ENCODE results near the gene NHLH2. TPM values are rescaled to one million over a fixed set of nuclear protein-coding genes. Genes with fewer than 3 reads are reported as not detected.

NHLH2 gene
- total RNA-seq: not detected in 2 replicates

DNA sequence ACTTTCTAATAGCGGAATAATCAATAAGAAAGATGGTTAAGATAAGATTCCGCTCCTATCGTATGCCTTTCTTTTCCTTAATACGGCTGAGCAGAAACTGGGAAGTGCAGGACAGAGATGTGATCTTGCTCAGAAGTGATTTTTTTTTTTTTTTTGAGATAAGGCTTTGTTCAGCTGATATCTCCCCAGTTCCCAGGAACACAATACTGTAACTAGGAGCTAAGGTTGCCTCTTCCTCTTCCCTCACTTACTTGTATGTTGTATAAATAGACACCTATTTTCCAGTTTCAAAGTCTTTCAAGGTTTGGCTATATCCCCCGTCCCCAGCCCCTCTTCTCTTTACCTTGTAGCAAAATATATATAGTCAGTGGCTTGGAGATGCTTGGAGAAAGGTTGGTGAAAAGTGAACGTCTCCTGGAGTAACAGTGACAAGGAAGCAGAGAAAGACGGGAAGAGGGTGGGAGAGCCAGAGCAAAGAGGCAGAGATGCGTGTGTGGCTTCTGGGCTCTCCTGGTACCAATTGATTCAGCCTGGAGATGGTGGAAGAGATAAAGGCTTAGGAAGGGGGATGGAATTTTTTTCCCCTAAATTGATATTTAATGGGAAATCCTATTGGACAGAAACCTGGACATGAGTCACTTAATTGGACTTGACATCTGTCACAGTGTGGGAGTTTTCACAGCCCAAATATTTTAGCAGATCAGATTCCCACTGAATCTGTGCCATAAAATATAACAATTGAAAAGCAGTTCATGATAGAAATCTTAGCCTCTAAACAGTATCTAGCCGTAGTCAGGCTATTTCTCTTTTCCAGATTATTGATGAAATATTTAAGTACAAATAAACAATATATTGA, at the start of gene NHLH2:
TSS of gene NHLH2 (minus strand) at position 522 of the 856 bp plus-strand sequence. CDS start 2,754 bp downstream, outside the sequence.
- no peak for DNase-seq (ENCODE audit: low read depth, low spot score)

DNA sequence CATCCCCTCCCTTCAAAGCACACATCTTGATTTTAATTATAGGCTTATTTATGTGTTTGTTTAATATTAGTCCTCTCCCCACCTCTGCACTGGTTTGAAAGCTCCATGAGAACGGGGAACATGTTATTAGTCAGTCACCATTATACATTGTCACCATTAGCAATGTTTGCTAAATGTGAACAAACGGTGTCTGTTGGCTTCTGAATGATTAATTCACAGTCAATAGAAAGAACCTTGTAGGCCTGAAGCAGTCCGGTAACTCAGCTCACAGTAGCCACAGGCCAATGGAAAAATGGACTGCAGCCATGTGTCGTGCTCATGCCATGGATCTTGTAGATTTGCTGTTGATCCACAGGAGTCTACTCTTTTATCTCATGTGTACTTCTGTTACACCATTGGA, 49.7 kb upstream of the NHLH2 start:
- DNase-seq (ENCODE audit: low read depth, low spot score): no peak

DNA sequence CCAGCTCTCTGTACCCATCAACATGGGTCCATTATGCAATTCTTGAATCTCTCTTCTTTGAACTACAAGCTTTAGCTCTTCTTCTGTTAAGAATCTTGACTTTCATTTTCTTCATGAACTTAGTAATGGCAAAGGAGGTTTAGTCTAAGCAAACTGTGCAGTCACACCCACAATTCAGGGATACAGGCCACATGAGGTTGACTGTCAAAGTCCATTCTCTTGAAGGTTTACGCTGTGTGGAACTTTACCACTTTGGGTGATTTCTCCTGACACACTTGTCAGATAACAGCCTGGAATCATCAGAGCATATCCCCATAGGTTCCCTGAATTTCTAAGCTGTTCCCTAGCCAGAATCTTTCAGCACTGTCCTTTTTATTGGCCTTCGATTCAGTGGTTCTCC, 48.0 kb upstream of the NHLH2 start:
- DNase-seq (ENCODE audit: low read depth, low spot score): no peak

DNA sequence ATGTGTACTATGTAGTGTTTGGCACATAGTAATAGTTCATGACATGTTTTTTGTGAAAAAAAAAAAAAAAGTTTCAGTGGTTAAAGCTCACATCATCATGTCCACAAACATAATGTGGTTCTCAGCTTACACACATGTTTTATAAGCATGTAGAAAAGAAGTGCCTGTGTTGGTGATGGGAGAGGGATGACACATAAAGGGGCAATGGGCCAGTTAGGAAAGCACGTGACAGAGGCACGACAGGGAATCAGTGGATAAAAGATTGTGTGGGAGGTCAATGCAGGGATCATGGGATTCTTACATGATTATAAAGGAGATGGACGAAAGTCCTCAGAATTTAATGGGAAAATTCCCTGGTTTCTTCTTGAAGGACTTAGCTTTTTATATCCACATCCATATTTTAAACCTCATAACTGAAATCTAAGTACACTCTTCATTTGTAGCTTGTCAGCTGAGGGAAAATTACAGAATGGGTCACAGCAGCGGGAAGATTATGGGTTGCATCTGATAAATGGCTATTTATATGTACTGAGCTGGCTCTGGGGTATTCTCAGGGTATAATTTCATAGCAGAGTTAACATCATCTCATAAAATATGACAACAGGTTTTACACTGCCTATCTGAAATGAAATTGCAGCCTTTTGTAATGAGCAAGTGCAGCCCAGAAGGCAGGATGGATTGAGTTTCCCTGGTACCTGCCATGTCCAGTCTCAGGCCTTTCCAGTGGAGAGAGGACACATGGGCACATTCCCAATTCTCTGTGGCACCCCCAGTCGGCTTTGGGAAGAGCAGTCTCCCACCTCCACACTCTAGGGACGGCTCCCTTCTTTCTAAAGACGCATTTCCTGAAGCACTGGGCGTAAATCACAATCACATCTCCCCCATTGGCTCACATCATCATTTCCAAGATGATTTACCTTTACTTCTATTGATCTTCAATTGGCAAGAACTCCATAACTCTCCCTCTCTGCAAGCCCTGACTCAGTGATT, 42.3 kb upstream of the NHLH2 start:
- no peak for DNase-seq (ENCODE audit: low read depth, low spot score)

DNA sequence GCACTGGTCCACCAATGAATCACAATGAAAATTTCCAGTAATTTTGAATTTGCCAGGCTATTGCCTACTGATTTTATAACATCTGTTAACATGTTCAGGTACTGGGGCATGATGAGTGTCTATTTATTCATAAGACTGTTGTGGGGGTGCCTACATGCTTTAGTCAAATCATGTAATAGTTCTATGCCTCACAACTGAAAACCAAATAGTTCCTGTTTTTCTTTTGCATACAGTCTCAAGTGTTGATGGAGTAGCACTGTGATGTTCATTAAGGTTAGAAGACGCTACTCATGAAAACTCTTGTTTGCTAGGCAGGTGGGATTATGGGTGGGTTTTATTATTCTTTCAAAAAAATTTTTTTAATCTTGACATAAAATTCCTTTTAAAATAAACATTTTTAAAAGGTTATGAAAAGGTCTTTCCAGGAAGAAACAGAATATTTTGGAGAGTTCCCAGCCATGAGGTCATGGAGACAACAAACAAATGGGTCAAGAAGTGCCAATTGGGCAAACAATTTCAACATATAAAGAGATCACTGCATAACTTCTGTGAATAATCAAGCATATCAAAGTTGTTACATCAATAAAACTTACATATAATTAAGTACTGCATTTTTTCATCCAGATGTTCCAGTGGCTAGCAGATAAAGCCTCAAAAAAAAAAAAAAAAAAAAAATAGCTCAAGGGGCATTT, 40.2 kb upstream of the NHLH2 start:
- no peak for DNase-seq (ENCODE audit: low read depth, low spot score)

DNA sequence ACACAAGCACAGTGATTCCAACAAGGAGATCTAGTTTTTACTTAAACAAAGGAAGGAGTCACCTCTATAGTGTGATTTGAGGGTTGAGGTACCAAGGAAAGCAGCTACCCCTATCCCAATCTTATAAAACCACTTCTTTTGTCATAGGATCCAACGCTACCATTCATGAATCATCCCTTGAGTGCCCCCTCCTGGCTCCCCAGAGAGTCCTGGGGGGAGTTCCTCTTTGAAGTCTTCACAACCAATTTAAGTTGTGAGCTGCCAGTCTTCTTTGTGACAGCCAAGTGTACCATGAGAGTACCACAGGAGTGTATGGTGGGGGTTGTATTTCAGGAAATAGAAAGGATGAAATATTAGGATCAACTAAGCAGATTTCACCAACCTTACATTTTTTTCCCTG, 39.1 kb upstream of the NHLH2 start:
- DNase-seq (ENCODE audit: low read depth, low spot score): no peak

DNA sequence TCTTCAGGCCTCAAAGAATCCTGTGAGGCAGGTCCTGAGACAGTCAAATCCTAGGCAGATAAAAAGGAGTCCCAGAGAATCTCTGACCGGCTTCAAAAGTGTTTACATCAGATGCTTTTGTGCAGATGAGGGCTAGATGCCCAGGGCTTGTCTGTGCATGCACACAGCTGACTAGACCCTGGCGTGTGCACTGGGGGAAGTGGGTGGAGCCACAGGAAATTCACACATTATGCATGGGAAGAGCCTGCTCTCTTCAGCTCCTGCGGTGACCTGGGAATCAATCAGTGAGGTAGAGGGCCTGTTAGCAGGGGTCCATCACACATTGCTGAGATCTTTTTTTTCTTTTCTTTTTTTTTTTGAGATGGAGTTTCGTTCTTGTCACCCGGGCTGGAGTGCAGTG, 36.6 kb upstream of the NHLH2 start:
- no peak for DNase-seq (ENCODE audit: low read depth, low spot score)

DNA sequence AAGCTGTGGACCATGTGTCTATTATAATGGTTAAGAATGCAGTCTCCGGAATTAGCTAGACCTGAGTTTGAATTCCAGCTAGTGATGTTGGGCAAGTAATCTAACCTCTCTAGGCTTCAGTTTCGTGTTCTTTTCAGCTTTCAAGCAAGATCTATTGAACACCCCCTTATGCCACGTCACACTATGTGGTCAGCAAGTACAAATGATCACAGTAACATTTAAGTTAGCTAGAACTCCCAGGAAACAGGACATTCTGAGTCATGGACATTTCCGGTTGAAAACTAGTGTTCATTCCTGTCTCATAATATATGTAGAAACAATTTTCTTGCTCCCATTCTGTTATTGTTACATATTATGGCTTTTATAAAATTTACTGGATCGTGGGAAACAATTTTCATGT, 34.0 kb upstream of the NHLH2 start:
- no peak for DNase-seq (ENCODE audit: low read depth, low spot score)

DNA sequence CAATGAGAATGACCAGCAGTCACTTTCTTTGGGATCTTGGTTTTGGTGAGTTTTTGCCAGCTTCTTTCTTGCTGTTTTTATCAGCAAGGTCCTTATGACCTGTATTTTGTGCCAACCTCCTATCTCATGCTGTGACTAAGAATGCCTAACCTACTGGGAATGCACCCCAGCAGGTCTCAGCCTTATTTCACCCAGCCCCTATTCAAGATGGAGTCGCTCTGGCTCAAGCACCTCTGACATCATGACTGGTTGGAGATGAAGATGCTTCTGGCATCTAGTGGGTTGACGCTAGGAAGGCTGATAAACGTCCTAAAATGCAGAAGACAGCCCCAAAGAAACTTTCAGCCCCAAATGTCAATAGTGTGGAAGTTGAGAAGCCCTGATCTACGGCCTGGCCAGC, 33.6 kb upstream of the NHLH2 start:
- no peak for DNase-seq (ENCODE audit: low read depth, low spot score)

DNA sequence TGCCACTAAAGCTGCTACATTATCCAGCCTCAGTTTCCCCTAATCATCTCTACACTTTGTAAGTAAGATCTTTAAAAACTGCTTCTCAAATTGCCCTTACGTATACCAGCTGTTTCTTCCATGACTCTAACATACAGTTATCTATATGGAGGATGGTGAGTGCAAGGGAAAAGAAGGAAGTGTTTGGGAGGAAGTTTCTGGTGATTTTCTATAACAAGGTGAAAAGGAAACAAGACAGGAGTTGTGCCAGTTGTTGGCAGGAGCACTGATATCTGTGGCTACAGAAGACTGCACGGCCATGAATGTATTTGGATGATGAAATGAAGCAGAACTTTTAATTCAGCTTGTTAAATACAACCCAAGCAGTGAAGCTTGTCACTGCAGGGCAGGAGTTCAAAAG, 32.3 kb upstream of the NHLH2 start:
- DNase-seq (ENCODE audit: low read depth, low spot score): no peak

DNA sequence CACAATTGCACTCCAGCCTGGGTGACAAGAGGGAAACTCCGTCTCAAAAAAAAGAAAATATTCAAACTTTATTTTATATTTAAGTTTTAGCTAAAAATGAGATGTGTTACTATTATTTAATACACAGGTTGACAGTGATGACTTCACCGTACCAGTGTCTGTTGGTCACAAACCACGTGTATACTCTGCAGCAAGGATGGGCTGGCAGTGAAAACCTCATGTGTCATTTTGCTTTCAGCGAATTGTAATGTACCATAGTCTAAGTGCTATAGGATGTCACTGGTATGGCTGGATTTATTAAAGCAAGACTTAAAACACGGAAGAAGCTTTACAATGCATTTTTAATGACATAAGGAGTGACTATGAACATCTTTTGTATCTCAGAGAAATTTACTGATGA, 28.1 kb upstream of the NHLH2 start:
- DNase-seq (ENCODE audit: low read depth, low spot score): no peak

DNA sequence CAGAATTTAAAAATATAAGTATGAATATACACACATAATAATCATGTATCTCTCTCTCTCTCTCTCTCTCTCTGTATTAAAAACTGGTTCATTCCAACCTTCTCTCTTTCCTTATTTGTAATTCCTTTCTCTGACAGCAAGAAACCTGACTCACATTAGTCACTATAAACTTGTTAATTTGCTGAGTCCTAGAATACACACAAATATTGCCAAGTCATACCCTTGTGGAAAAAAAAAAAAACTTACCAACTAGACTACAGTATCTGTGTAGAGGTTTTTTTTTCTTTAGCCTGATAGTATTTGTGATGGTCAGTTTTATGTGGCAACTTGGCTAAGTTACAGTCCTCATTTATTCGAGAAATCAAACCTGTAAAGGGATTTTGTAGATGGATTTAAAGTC, 26.3 kb upstream of the NHLH2 start:
- DNase-seq (ENCODE audit: low read depth, low spot score): no peak

DNA sequence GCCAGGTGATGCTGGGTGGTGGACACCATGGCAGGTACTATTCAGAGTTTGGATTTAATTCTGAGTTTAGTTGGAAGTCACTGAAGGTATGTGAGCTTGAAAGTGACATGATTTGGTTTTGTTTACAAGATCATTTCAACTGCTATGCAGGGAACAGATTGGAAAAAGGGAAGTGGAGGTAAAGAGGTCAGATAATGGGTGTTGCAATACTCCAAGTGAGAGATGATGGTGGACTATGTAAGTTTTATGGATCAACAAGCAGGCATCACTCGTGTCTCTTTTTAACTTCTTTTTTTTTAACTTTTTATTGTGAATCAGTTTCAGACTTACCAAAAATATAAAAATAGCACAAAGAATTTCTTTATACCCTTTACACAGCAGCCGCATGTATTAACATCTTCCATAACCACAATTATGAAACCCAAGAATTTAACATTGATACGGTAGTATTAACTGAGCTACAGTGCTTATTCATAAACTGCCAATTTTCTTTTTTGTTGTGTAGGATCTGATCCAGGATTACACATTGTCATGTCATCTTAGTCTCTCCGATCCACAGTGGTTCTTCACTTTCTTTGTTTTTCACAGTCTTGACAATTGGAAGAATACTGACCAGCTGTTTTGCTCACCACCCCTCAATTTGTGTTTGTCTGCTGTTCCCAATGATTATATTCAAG, 24.9 kb upstream of the NHLH2 start:
- DNase-seq (ENCODE audit: low read depth, low spot score): no peak

DNA sequence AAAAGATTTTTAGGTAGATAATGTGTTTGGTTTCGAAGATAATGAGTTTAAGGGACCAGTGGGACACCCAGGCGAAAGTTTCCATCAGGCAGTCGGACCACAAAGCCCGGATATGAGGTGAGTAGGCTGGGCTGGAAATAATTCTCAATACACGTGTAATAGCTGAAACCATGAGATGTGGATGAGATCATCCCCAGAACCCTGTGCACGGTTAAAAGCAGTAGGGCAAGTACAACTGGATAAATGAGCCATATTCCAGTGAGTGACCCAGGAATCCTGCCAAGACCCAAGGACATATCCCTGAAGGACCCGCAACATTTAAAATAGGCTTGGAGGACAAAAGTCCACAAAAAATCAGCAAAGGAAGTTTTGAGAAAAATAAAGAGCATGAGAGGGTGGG, 21.5 kb upstream of the NHLH2 start:
- no peak for DNase-seq (ENCODE audit: low read depth, low spot score)

DNA sequence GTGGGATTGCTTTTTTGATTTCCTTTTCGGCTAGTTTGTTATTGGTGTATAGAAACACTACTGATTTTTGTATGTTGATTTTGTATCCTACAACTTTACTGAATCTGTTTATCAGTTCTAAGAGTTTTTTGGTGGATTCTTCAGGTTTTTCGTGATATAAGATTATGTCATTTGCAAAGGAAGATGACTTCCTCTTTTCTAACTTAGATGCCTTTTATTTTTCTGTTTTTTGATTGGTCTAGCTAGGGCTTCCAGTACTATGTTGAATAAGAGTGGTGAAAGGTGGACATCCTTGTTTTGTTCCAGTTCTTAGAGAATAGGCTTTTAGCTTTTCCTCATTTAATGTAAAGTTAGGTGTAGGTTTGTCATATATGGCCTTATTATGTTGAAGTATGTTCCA, 13.1 kb upstream of the NHLH2 start:
- DNase-seq (ENCODE audit: low read depth, low spot score): no peak

DNA sequence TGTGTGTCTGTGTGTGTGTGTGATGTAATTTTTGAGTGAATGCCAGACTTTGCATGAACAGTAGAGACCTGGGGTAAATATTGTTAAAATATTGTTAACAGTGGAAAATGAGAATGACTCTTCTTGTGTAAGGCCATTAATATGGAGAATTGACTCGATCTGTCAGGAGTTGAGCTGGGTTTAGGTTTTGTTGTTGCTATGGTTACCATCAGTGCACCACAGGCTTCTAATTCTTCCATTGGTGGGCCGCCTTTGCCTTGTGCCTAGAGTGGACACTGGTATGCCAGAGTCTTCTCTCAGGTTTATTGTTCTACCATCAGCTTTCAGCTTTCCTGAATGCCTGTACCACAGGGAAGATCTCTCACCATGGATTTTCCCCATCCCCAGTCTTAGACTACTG, 10.0 kb upstream of the NHLH2 start:
- DNase-seq (ENCODE audit: low read depth, low spot score): no peak

DNA sequence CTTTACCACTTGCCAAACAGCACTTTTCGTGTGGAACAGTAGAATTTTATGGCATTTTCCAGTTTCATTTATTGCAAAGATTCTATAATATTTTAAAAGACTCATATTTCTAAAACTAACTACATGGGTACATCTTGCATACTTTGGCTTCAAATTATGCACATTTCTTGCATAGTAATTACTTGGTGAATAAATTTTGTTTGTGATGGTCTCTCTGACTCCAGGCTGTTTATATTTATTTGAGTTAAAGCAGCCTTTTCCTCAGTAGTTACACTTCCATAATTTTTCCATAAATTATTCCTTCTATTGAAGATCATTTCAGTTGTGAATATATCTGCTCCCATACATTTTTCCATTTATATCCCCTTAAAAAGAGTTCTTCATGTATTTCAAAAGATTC, 6.9 kb upstream of the NHLH2 start:
- DNase-seq (ENCODE audit: low read depth, low spot score): no peak

DNA sequence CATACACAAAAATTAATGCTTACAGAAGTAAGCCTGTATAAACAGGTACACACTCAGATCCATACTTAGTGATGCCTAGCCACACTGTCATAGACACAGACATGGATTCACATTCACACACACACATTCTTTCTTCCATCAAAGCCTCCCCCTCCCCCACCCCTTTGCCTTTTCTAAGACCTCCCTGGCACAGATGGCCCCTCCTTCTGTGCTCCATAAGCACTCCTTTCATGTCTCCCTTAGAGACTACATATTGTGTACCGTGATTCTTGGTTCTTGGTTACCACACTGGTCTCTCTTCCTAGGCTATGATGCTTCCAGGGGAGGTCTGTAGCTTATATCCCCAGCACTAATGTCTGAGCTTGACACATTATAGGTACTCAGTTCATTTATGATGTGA, 2.0 kb upstream of the NHLH2 start:
- no peak for DNase-seq (ENCODE audit: low read depth, low spot score)

DNA sequence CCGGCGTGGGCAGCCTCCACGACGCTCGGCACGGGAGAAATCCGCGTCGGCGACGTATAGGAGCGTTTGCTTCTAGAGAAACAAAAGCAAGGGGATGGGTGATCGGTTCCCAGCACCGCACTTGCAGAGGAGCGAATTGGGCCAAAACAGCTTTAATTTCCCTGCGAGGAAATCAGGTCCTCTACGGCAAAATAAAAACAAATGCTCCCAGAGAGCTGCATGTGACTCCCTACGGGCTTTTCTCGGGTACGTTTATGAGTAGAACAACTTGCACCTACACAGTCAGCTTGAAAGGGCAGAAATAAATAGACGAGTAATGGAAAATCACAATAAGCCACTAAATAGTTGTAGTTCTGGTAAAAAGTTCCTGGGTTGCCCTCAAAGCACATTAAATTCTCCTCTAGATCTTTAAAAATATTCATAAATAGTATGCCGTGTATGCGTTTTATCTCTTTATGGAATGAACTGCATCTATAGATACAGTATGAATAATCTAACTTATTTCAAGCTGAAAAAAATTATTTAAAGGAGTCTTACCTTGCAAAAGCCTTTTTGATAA, 1.2 kb downstream of the NHLH2 start:
- DNase-seq (ENCODE audit: low read depth, low spot score): no peak

DNA sequence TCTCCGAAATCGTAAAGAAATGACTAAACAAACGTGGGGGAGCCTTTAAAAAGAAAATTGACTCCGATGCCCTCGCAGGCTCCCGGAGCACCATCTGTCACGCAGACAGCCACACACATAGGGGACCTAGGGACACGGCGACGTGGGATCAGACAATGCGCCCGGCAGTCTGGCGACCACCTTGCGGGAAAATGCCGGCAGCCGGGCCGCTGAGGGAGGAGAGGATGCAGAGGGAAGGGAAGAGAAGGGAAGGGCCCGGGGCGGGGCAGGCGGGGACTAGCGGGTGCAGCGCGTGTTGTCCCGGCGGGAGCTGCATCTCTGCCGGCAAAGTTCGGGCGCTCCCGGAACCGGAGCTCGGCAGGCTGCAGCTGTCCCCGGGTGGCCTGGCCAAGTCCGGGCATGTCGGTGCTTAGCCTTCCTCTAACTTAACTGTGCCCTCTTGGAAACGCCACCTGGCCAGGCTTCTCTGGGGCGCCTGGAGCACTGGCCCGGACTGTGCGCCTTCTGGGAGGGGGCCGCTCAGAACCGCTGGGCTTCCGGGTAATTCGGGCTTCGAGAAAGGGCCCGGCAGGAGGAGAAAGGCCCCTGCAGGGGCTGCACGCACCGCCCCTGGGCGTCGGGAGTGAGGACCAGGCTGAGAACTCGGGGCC, 1.8 kb downstream of the NHLH2 start:
- no peak for DNase-seq (ENCODE audit: low read depth, low spot score)

Measured in pulmonary artery endothelial cell (primary cell).